A673 (cell line): Measurements from ENCODE around the gene PRSS22. TPM values are rescaled to one million over a fixed set of nuclear protein-coding genes. Genes with fewer than 3 reads are reported as not detected.

ENCODE experiments used
- BruUV-seq: library from RNA; stranded (reverse); fragments of 400-500 nt; replicated peaks from 2 replicates; lab custom pipeline; 2021; lab: Mats Ljungman, UMichigan
- CTCF ChIA-PET: fragments of 300-600 bp; sonication (Branson Sonifier 250); formaldehyde crosslinking; loops from one replicate; lab custom pipeline; 2022; ENCODE audit warnings: antibody characterized with exemption; lab: Charles Lee
- POLR2A ChIA-PET: fragments of 300-600 bp; sonication (Branson Sonifier 250); formaldehyde crosslinking; loops from one replicate; lab custom pipeline; 2022; ENCODE audit warnings: antibody characterized with exemption; ENCODE audit not compliant: low non-redundant PET; lab: Charles Lee
- DNase-seq: peaks from one replicate; pipeline ENCODE4 v3.0.0-alpha.2; 2015; ENCODE audit warnings: low spot score
- H3K27ac ChIP-seq: fragments of 200-600 bp; sonication (generic); 2 replicates; pipeline ENCODE4 v1.5.1; 2016; ENCODE audit warnings: mixed run types, low read depth, mild to moderate bottlenecking, mixed read lengths, antibody characterized with exemption, low read length; ENCODE audit not compliant: poor library complexity, severe bottlenecking
- H3K27me3 ChIP-seq: fragments of 200-600 bp; sonication (generic); replicated peaks from 2 replicates; pipeline ENCODE4 v1.6.1; 2017; ENCODE audit warnings: mixed run types, low read depth, mild to moderate bottlenecking, mixed read lengths, antibody characterized with exemption, low read length; ENCODE audit not compliant: insufficient read depth, poor library complexity
- H3K36me3 ChIP-seq: fragments of 200-600 bp; sonication (generic); 2 replicates; pipeline ENCODE4 v1.6.1; 2016; ENCODE audit warnings: mixed run types, mild to moderate bottlenecking, mixed read lengths, antibody characterized with exemption, low read length; ENCODE audit not compliant: insufficient read depth, poor library complexity, severe bottlenecking
- H3K4me1 ChIP-seq: fragments of 200-600 bp; sonication (generic); 2 replicates; pipeline ENCODE4 v1.6.1; 2017; ENCODE audit warnings: mixed run types, mild to moderate bottlenecking, mixed read lengths, antibody characterized with exemption, low read length; ENCODE audit not compliant: insufficient read depth, poor library complexity, severe bottlenecking
- H3K4me3 ChIP-seq: fragments of 200-600 bp; sonication (generic); 2 replicates; pipeline ENCODE4 v1.5.1; 2016; ENCODE audit warnings: low read depth, mixed run types, mild to moderate bottlenecking, mixed read lengths, low read length; ENCODE audit not compliant: poor library complexity, severe bottlenecking
- H3K9me3 ChIP-seq: fragments of 200-600 bp; sonication (generic); 2 replicates; pipeline ENCODE4 v1.6.1; 2016; ENCODE audit warnings: mixed run types, low read depth, mild to moderate bottlenecking, mixed read lengths, antibody characterized with exemption, low read length; ENCODE audit not compliant: poor library complexity, severe bottlenecking
- CTCF ChIP-seq: fragments of 300-800, 200-600 bp; sonication (generic); conservative IDR thresholded peaks from 2 replicates; pipeline ENCODE4 v1.5.1; 2017; ENCODE audit warnings: low read depth, mild to moderate bottlenecking, antibody characterized with exemption, low read length, moderate library complexity, mixed read lengths
- EZH2 ChIP-seq: fragments of 200-600 bp; sonication (generic); IDR thresholded peaks from 2 replicates; pipeline ENCODE4 v1.6.1; 2017; ENCODE audit warnings: borderline replicate concordance, low read depth, mild to moderate bottlenecking, mixed read lengths, antibody characterized with exemption, low read length; ENCODE audit not compliant: poor library complexity, severe bottlenecking
- intact Hi-C: fragments of 100-400 bp; cut with micrococcal nuclease; formaldehyde crosslinking; loops from one replicate; pipeline ENCODE4 v1.10.0; 2022; ENCODE audit not compliant: unreplicated experiment
- total RNA-seq: library from RNA; stranded (reverse); gene quantifications from 2 replicates; pipeline ENCODE4 v1.2.3, GENCODE V29; 2021

PRSS22 gene
- total RNA-seq, 1 experiment from 2014 or later = not detected

- intact Hi-C loops = no loop called here
- TF ChIP-seq CTCF (no peak), EZH2 (no peak)
- H3K27ac ChIP-seq = no peak overlapping the region
- ChIA-PET POLR2A (no interaction called here), CTCF (no interaction called here)
- BruUV-seq = no TSS peak
- H3K4me3 ChIP-seq = no peak overlapping the region
- no peaks in the 10 kb centered on the region for H3K9me3 ChIP-seq
- H3K27me3 ChIP-seq = no peaks in the 10 kb centered on the region
- DNase-seq = no peak
- no peaks in the 10 kb centered on the region for H3K4me1 ChIP-seq
- H3K36me3 ChIP-seq = no peaks in the 10 kb centered on the region
Observed at GRCh38 chr16:2840914-2841313, 17.1 kb downstream of the PRSS22 start.

GRCh38 chr16:2839650-2840450 is 18.1 kb downstream of the PRSS22 start:
- BruUV-seq = no TSS peak
- no peak for TF ChIP-seq CTCF
- TF ChIP-seq EZH2 = no peak
- intact Hi-C loops = no loop called here
- no peaks in the 10 kb centered on the region for H3K4me1 ChIP-seq
- ChIA-PET POLR2A (no interaction called here), CTCF (interaction anchor here (0.6 to 1.9 kb wide), 7 partner anchors 28 to 130 kb away, joined by 3 to 16 read pairs (median 3); no protein-coding TSS in a partner anchor)
- no peaks in the 10 kb centered on the region for H3K36me3 ChIP-seq
- no peak overlapping the region for H3K27ac ChIP-seq
- no peaks in the 10 kb centered on the region for H3K9me3 ChIP-seq
- no peaks in the 10 kb centered on the region for H3K27me3 ChIP-seq
- H3K4me3 ChIP-seq = no peak overlapping the region
- no peak for DNase-seq

GRCh38 chr16:2838928-2839327 is 19.0 kb downstream of the PRSS22 start:
- ChIA-PET POLR2A (no interaction called here), CTCF (interaction anchor here (0.6 to 1.9 kb wide), 10 partner anchors 16 to 131 kb away, joined by 3 to 16 read pairs (median 3); no protein-coding TSS in a partner anchor)
- DNase-seq = peak; percentile 71

More at GRCh38 chr16:2838928-2839327, 19.0 kb downstream of the PRSS22 start:
- no peak overlapping the region for H3K27ac ChIP-seq
- no peaks in the 10 kb centered on the region for H3K9me3 ChIP-seq
- no TSS peak for BruUV-seq
- H3K36me3 ChIP-seq = no peaks in the 10 kb centered on the region
- no peaks in the 10 kb centered on the region for H3K4me1 ChIP-seq
- no peaks in the 10 kb centered on the region for H3K27me3 ChIP-seq
- peak; percentile 84 for TF ChIP-seq CTCF
- no peak for TF ChIP-seq EZH2
- H3K4me3 ChIP-seq = no peak overlapping the region
- intact Hi-C loops = no loop called here
